Neuron (in vitro differentiated cells): Measurements from ENCODE around the gene FOXP1.

Source experiments
- H2AFZ ChIP-seq: one replicate; pipeline ENCODE4 v1.6.1; 2013; ENCODE audit warnings: low read depth, mild to moderate bottlenecking, inconsistent platforms, low read length, moderate library complexity
- H3K27me3 ChIP-seq: one replicate; pipeline ENCODE4 v1.6.1; 2013; ENCODE audit warnings: low read length; ENCODE audit not compliant: insufficient read depth
- H3K36me3 ChIP-seq: one replicate; pipeline ENCODE4 v1.6.1; 2013; ENCODE audit warnings: low read length; ENCODE audit not compliant: insufficient read depth
- H3K4me1 ChIP-seq: one replicate; pipeline ENCODE4 v1.6.1; 2013; ENCODE audit warnings: low read length; ENCODE audit not compliant: insufficient read depth
- H3K4me3 ChIP-seq: 2 replicates; pipeline ENCODE4 v1.5.1; 2013; ENCODE audit warnings: mild to moderate bottlenecking, low read length, moderate library complexity
- H3K9me3 ChIP-seq: one replicate; pipeline ENCODE4 v1.6.1; 2013; ENCODE audit warnings: low read length

FOXP1 gene

GRCh38 chr3:71451060-71451459 is 132.5 kb downstream of the FOXP1 start:
- Histone ChIP-seq H3K27me3 (no peaks in the 10 kb centered on the region), H3K4me3 (no peak overlapping the region), H2AFZ (no peak overlapping the region), H3K36me3 (no peaks in the 10 kb centered on the region), H3K9me3 (no peaks in the 10 kb centered on the region), H3K4me1 (peaks cover 35% of the 10 kb centered on the region)

- Histone ChIP-seq H3K4me1 (peaks cover 35% of the 10 kb centered on the region), H3K36me3 (no peaks in the 10 kb centered on the region), H3K4me3 (no peak overlapping the region), H3K9me3 (no peaks in the 10 kb centered on the region), H2AFZ (no peak overlapping the region), H3K27me3 (no peaks in the 10 kb centered on the region)
Observed at GRCh38 chr3:71450162-71450561, 133.4 kb downstream of the FOXP1 start.

DNA sequence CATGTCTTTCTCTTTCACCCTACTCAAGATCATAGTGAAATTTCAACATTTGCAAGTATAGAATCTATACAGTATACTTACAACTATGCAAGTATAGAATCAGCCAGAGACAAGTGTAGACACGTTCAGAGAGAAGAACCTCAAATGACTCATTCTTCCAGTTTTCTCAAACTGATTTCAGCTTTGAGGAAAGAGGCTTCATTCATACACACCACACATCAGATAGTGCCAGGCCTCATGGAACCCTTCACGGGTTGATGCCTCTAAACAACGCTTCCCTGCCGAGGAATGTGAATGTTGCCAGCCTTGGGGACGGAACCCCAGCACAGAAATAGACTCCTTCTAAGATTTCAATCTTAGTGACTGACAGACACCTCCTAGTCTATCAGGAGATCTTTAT is 135.7 kb downstream of the FOXP1 start:
- no peak overlapping the region for H2AFZ ChIP-seq
- H3K27me3 ChIP-seq = no peaks in the 10 kb centered on the region
- H3K4me3 ChIP-seq = no peak overlapping the region
- H3K9me3 ChIP-seq = no peaks in the 10 kb centered on the region
- H3K4me1 ChIP-seq = peaks cover 30% of the 10 kb centered on the region
- no peaks in the 10 kb centered on the region for H3K36me3 ChIP-seq

GRCh38 chr3:71447197-71447596 is 136.3 kb downstream of the FOXP1 start:
- Histone ChIP-seq H3K27me3 (no peaks in the 10 kb centered on the region), H3K36me3 (no peaks in the 10 kb centered on the region), H3K4me1 (peaks cover 23% of the 10 kb centered on the region), H2AFZ (no peak overlapping the region), H3K4me3 (no peak overlapping the region), H3K9me3 (no peaks in the 10 kb centered on the region)

GRCh38 chr3:71446734-71447133 is 136.8 kb downstream of the FOXP1 start:
- peaks cover 19% of the 10 kb centered on the region for H3K4me1 ChIP-seq
- H2AFZ ChIP-seq = no peak overlapping the region

GRCh38 chr3:71446260-71446659 is 137.3 kb downstream of the FOXP1 start:
- Histone ChIP-seq H3K36me3 (no peaks in the 10 kb centered on the region), H3K4me1 (peaks cover 18% of the 10 kb centered on the region), H3K9me3 (no peaks in the 10 kb centered on the region), H2AFZ (no peak overlapping the region), H3K27me3 (no peaks in the 10 kb centered on the region), H3K4me3 (no peak overlapping the region)

More at GRCh38 chr3:71446734-71447133, 136.8 kb downstream of the FOXP1 start:
- no peaks in the 10 kb centered on the region for H3K36me3 ChIP-seq
- H3K27me3 ChIP-seq = no peaks in the 10 kb centered on the region
- H3K9me3 ChIP-seq = no peaks in the 10 kb centered on the region
- no peak overlapping the region for H3K4me3 ChIP-seq

DNA sequence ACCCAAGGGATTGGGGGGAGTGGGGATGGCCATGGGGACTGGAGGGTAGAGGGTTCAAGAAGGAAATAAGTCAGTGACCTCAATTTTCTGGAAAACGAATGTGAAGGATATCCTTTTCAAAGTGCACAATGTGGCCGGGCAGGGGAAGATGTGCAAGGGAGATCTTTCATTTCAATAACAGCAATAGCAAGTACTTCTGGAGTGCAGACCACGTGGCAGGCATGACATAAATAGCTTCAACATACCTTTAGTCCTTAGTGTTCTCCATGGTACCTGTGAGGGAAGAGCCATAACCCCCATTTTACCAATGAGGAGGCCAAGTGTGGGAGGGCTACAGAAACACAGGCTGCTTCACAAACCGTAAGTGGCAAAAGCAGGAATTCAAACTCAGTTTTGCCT is 138.7 kb downstream of the FOXP1 start:
- no peaks in the 10 kb centered on the region for H3K27me3 ChIP-seq

GRCh38 chr3:71444028-71444860 is 139.3 kb downstream of the FOXP1 start:
- Histone ChIP-seq H3K27me3 (no peaks in the 10 kb centered on the region), H3K4me3 (no peak overlapping the region), H3K9me3 (no peaks in the 10 kb centered on the region), H2AFZ (no peak overlapping the region), H3K4me1 (peaks cover 4% of the 10 kb centered on the region), H3K36me3 (no peaks in the 10 kb centered on the region)

More for the DNA sequence above, 138.7 kb downstream of the FOXP1 start:
- no peak overlapping the region for H2AFZ ChIP-seq
- H3K4me3 ChIP-seq = no peak overlapping the region
- H3K36me3 ChIP-seq = no peaks in the 10 kb centered on the region
- H3K9me3 ChIP-seq = no peaks in the 10 kb centered on the region
- peaks cover 5% of the 10 kb centered on the region for H3K4me1 ChIP-seq

DNA sequence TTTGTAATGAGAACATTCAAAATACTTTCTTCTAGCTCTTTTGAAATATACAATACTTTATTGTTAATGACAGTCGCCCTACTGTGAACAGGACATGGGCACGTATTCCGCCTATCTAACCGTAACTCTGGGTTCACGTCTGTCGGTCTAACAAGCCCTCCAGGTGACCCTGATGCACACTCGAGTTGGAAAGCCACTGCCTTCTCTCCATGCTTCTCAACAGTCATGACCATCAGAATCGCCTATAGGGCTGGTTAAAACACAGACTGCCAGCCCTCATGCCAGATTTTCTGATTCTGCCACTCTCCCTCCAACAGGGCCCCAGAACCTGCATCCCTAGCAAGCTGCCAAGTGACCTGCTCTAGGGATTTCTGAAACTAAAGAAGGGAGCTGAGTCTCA is 140.2 kb downstream of the FOXP1 start:
- no peaks in the 10 kb centered on the region for H3K9me3 ChIP-seq
- no peak overlapping the region for H3K4me3 ChIP-seq
- H3K27me3 ChIP-seq = no peaks in the 10 kb centered on the region
- H2AFZ ChIP-seq = no peak overlapping the region
- H3K36me3 ChIP-seq = no peaks in the 10 kb centered on the region
- H3K4me1 ChIP-seq = peaks cover 4% of the 10 kb centered on the region

DNA sequence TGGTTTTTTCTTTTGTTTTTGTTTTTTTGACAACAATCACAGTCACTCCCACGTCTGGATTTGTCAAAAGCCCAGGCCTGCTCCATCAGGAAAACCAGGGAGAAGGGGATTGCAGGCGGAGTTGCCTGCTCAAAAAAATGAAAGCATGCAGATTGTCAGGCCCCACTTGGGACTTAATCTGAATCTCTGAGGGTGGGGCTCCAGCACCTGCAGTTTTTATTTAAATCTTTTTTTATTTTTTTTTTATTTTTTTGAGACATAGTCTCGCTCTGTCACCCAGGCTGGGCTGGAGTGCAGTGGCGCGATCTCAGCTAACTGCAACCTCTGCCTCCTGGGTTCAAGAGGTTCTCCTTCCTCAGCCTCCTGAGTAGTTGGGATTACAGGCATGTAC is 140.9 kb downstream of the FOXP1 start:
- Histone ChIP-seq H3K9me3 (no peaks in the 10 kb centered on the region), H3K4me1 (no peaks in the 10 kb centered on the region), H3K36me3 (no peaks in the 10 kb centered on the region), H2AFZ (no peak overlapping the region), H3K4me3 (no peak overlapping the region), H3K27me3 (no peaks in the 10 kb centered on the region)

DNA sequence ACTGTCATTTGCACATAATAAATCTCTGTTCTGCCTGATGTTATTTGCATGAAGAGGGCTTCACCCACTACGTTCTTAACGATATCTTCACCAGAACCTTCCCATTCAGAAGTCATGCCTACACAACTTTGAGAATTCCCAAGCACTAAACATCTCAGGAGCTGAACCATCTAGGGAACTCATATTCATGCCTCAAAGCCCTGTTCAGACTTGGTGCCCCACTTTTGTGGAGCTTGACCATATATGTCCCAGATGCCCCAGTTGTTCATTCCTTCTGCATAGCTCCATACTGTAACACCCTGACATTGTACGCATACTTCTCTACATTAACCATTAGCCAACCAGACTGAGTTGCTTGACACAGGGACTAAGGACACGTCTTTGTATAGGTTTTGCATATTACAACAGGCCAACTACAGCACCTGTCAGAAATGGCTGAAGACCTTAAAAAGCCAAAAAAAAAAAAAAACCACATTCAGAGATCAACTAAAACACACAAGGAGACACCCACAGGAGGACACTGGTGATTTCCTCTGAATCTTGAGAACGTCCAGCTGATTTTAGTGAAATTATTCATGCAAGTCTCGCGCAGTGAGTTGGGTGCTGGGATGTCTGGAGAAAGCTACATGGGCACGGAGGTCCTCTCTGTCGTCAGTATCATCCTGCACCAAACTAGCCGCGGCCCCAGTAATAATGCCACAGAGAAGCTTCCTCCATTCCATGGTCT is 141.4 kb downstream of the FOXP1 start:
- H3K4me1 ChIP-seq = no peaks in the 10 kb centered on the region
- H3K9me3 ChIP-seq = no peaks in the 10 kb centered on the region
- no peak overlapping the region for H3K4me3 ChIP-seq
- no peaks in the 10 kb centered on the region for H3K36me3 ChIP-seq
- H3K27me3 ChIP-seq = no peaks in the 10 kb centered on the region
- no peak overlapping the region for H2AFZ ChIP-seq

DNA sequence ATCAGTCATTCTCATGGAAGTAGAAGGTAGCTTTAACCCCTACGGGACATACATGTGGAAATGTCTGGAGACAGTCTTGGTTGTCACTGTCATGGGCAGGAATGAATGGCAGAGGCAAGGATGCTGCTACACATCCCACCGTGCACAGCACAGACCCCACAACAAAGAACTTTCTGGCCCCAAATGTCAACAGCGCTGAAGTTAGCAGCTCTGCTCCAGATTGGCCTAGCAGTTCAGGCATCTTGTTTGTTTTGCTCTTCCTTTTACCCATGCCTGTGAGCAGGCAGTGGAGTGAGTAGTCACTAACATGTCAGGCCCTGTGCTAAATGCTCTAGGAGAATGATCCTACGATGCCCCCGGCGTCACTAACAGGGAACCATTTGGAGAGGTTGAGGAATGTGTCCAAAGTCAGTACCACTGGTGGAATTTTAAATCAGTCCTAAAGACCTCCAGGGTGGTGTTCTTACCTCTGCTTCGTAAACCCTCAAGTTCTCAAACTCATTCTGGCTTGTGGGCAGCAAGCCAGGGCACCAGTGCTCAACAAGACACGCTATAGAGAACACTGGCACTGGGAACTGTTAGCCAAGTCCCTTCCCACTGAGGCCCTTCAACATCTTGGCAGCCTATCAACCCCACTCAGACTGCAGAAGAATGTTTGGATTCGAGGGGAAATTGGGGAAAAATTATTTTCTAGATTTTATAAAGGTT is 142.2 kb downstream of the FOXP1 start:
- Histone ChIP-seq H3K4me1 (no peaks in the 10 kb centered on the region), H2AFZ (no peak overlapping the region), H3K27me3 (no peaks in the 10 kb centered on the region), H3K9me3 (no peaks in the 10 kb centered on the region), H3K4me3 (no peak overlapping the region), H3K36me3 (no peaks in the 10 kb centered on the region)

DNA sequence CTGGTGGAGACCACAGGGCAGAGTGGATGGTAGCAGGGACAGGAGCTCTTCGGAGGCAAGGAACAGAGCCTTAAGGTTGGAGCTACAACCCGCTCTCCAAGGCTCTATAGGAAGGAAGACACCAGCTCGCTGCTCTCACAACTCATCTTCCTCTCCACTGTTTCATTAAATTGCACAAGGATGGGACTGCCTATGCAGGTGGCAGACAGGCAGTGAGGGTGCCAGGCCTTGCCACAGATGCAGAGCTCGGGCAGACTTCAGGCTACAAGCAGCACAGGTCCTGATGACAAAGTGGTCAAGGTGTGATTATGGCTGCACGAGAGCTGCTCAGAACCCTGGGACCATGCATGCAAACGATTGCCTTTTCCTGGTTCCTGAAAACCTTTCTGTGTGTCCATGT is 144.6 kb downstream of the FOXP1 start:
- H3K9me3 ChIP-seq = no peaks in the 10 kb centered on the region
- no peak overlapping the region for H3K4me3 ChIP-seq
- H3K27me3 ChIP-seq = no peaks in the 10 kb centered on the region
- no peak overlapping the region for H2AFZ ChIP-seq
- H3K36me3 ChIP-seq = no peaks in the 10 kb centered on the region
- no peaks in the 10 kb centered on the region for H3K4me1 ChIP-seq
